Left renal pelvis (tissue), 4 donors: ENCODE measurements around the gene TMCO4. TPM values are rescaled to one million over a fixed set of nuclear protein-coding genes. Genes with fewer than 3 reads are reported as not detected.
"Not testable (repeated sequence)": the region's sequence is repeated elsewhere in the genome, so short reads cannot be mapped to it uniquely, and the experiment has no call there.

Experiments used
- DNase-seq, 4 donors: peaks; one replicate each; pipeline ENCODE4 v3.0.0-alpha.2; 2013; ENCODE audit warnings: low read depth in 4 of 4, low spot score in 3 of 4
- polyA plus RNA-seq, 4 donors: library from polyadenylated mRNA; unstranded; fragments of 120-200 nt; gene quantifications; one replicate each; pipeline ENCODE4 v1.2.1, GENCODE V29; 2013; ENCODE audit not compliant: insufficient read length in 4 of 4

TMCO4 gene
- 10 to 100 TPM in 3 of 4 donors, 1 to 10 TPM in 1; 5.2 to 23.8 (median 16.1) TPM for polyA plus RNA-seq

- no peak for DNase-seq
Measured at GRCh38 chr1:19799230-19800075, at the start of gene TMCO4. TSS of gene TMCO4 (minus strand) at chr1:19799916. CDS start at chr1:19780758, 19,158 bp downstream.

GRCh38 chr1:19849307-19849706, 49.6 kb upstream of the TMCO4 start:
- not testable (repeated sequence) for DNase-seq

- DNase-seq = not testable (repeated sequence)
Measured at GRCh38 chr1:19847334-19847733, 47.6 kb upstream of the TMCO4 start.

GRCh38 chr1:19846338-19846737, 46.6 kb upstream of the TMCO4 start:
- no peak for DNase-seq

GRCh38 chr1:19845555-19845954, 45.8 kb upstream of the TMCO4 start:
- no peak for DNase-seq

GRCh38 chr1:19844731-19845495, 45.2 kb upstream of the TMCO4 start:
- peak in 3 of 4 donors; percentile 21 to 36 (median 24) for DNase-seq

GRCh38 chr1:19840228-19840627, 40.5 kb upstream of the TMCO4 start:
- no peak for DNase-seq

GRCh38 chr1:19837866-19838265, 38.1 kb upstream of the TMCO4 start:
- DNase-seq = no peak

- DNase-seq = no peak
Measured at GRCh38 chr1:19835578-19835977, 35.9 kb upstream of the TMCO4 start.

- no peak for DNase-seq
Measured at GRCh38 chr1:19831441-19831840, 31.7 kb upstream of the TMCO4 start.

GRCh38 chr1:19828546-19828945, 28.8 kb upstream of the TMCO4 start:
- DNase-seq = no peak

GRCh38 chr1:19825298-19825697, 25.6 kb upstream of the TMCO4 start:
- no peak for DNase-seq

GRCh38 chr1:19824541-19824940, 24.8 kb upstream of the TMCO4 start:
- DNase-seq = no peak

- no peak for DNase-seq
Measured at GRCh38 chr1:19824036-19824435, 24.3 kb upstream of the TMCO4 start.

- no peak for DNase-seq
Measured at GRCh38 chr1:19819701-19820100, 20.0 kb upstream of the TMCO4 start.

GRCh38 chr1:19818324-19818723, 18.6 kb upstream of the TMCO4 start:
- no peak for DNase-seq

- no peak for DNase-seq
Measured at GRCh38 chr1:19817160-19817559, 17.4 kb upstream of the TMCO4 start.

- not testable (repeated sequence) for DNase-seq
Measured at GRCh38 chr1:19816737-19817086, 17.0 kb upstream of the TMCO4 start.

- DNase-seq = no peak
Measured at GRCh38 chr1:19815801-19816736, 16.4 kb upstream of the TMCO4 start.

- peak in 2 of 4 donors; percentile 63 to 67 for DNase-seq
Measured at GRCh38 chr1:19814681-19815503, 15.2 kb upstream of the TMCO4 start, which contains the start of gene RNF186. TSS of gene RNF186 (minus strand) at chr1:19815283. CDS start at chr1:19815101, 182 bp downstream.
